ENCODE data around the gene MESP1. TPM values are rescaled to one million over a fixed set of nuclear protein-coding genes. Genes with fewer than 3 reads are reported as not detected.

Gene MESP1
- total and polyA plus RNA-seq, 10 of the 15 experiments (the other 5 are each of a cell fraction or from before 2014, with no cell fraction given) = 0.04 to 1.1 (median 0.57) TPM; not detected in 2

DNA sequence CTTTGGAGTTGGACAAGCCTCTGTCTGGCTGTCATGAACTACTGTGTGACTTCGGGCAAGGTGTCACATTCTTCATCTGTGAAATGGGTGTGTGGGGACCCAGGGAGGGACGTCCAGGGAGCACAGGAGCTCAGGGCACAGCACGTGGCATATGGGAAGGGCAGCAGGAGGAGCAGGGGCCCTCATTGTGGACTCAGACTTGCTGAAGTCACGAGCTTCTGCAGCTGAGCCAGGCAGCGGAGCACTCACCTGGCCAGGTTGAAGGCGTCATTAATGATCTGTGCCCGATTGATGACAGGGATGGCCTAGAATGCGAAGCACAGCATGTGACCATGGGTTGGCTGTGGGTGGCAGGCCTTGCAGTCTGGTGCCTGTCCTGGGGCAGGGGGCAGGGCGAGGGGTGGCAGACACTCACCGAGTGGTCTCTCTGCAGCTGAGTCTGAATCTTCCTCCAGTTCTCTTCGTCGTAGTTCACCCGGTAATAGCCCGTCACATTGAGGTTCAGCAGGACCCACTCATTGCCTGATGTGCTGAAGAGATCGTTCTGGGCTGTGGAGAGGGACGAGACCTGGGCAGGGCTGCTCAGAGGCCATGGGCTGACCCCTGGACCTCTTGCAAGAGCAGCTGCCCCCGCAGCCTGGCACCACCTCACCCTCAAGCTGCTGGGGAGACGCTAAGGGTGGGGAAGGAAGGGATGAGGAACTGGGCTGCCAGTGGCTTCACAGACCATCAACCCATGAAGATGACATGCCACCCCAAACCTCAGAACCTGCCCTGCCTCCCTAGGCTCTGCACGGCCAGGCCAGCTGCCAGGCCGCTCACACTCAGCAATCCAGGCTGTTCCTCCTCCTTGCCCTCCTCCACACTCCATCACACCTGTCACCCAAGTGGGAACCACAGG, 48.2 kb upstream of the MESP1 start:
- H2AFZ ChIP-seq (ENCODE audit: control insufficient read depth, low read depth, low read length) = no peak overlapping the region
- no peak for DNase-seq (ENCODE audit: low read depth, low spot score)
- FAIRE-seq = no peak
- no peak overlapping the region for H3K9ac ChIP-seq (ENCODE audit: control insufficient read depth, insufficient read depth, low read length)
- H4K20me1 ChIP-seq (ENCODE audit: control insufficient read depth, insufficient read depth) = no peaks in the 10 kb centered on the region
- BruUV-seq (replicated peaks) = no TSS peak
- H3K9me3 ChIP-seq (replicated peaks; ENCODE audit: control insufficient read depth, insufficient read depth, low read length) = no peaks in the 10 kb centered on the region
- 42% methylated on average over 20 of the region's 20 CpGs for WGBS (ENCODE audit: insufficient coverage, insufficient replicate concordance, low lambda C conversion rate, missing lambda C conversion rate)
- intact Hi-C loops (cut with micrococcal nuclease; ENCODE audit: unreplicated experiment) (no loop called here), in situ Hi-C loops (cut with MboI) (no loop called here)
- ChIA-PET CTCF (interaction anchor here (1.6 kb wide), 1 partner anchor 76 kb away, joined by 5 read pairs; no protein-coding TSS in a partner anchor), SMC1A (ENCODE audit: uncharacterized antibody, unreplicated experiment) (no interaction called here), POLR2A (no interaction called here), RAD21 (ENCODE audit: unreplicated experiment) (no interaction called here)
- no peak for ATAC-seq
- no peaks in the 10 kb centered on the region for H3K79me2 ChIP-seq (ENCODE audit: control insufficient read depth, insufficient read depth, low read length)
- H3K4me2 ChIP-seq (ENCODE audit: control insufficient read depth, insufficient read depth) = no peak overlapping the region
- H3K4me1 ChIP-seq (ENCODE audit: control insufficient read depth, insufficient read depth, low read length) = no peaks in the 10 kb centered on the region
- H3K4me3 ChIP-seq = no peak overlapping the region
- no peaks in the 10 kb centered on the region for H3K36me3 ChIP-seq (ENCODE audit: control insufficient read depth in 2 of 2, insufficient read depth in 2 of 2, low read length in 1 of 2)
- no peak overlapping the region for H3K27ac ChIP-seq (ENCODE audit: control insufficient read depth, insufficient read depth)
- H3K27me3 ChIP-seq (replicated peaks in 1 of 2; ENCODE audit: control insufficient read depth in 2 of 2, insufficient read depth in 2 of 2, low read length in 1 of 2) = no peaks in the 10 kb centered on the region
- no peak for TF ChIP-seq JUNB (IDR thresholded peaks at IDR 0.05)
- TF ChIP-seq POLR2A (IDR thresholded peaks at IDR 0.05; ENCODE audit: low read depth, low read length) = no peak
- TF ChIP-seq CBFB (IDR thresholded peaks at IDR 0.05; ENCODE audit: low read depth) = no peak
- TF ChIP-seq PML (IDR thresholded peaks at IDR 0.05; ENCODE audit: low read length) = no peak
- no peak for TF ChIP-seq BMI1 (IDR thresholded peaks at IDR 0.05; ENCODE audit: borderline replicate concordance)
- TF ChIP-seq IRF4 (IDR thresholded peaks at IDR 0.05; ENCODE audit: low read depth, low read length) = no peak
- TF ChIP-seq RB1 (IDR thresholded peaks at IDR 0.05; ENCODE audit: borderline replicate concordance) = no peak
- TF ChIP-seq STAT3 (IDR thresholded peaks at IDR 0.05; ENCODE audit: low read depth, low read length) = no peak
- no peak for TF ChIP-seq WRNIP1 (IDR thresholded peaks at IDR 0.05; ENCODE audit: borderline replicate concordance, low read depth, low read length)
- TF ChIP-seq TARDBP (IDR thresholded peaks at IDR 0.05; ENCODE audit: borderline replicate concordance) = no peak
- no peak for TF ChIP-seq POLR2AphosphoS5 (IDR thresholded peaks at IDR 0.05; ENCODE audit: low read length)
- TF ChIP-seq, protein P1, sequence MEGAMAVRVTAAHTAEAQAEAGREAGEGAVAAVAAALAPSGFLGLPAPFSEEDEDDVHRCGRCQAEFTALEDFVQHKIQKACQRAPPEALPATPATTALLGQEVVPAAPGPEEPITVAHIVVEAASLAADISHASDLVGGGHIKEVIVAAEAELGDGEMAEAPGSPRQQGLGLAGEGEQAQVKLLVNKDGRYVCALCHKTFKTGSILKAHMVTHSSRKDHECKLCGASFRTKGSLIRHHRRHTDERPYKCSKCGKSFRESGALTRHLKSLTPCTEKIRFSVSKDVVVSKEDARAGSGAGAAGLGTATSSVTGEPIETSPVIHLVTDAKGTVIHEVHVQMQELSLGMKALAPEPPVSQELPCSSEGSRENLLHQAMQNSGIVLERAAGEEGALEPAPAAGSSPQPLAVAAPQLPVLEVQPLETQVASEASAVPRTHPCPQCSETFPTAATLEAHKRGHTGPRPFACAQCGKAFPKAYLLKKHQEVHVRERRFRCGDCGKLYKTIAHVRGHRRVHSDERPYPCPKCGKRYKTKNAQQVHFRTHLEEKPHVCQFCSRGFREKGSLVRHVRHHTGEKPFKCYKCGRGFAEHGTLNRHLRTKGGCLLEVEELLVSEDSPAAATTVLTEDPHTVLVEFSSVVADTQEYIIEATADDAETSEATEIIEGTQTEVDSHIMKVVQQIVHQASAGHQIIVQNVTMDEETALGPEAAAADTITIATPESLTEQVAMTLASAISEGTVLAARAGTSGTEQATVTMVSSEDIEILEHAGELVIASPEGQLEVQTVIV (IDR thresholded peaks at IDR 0.05; ENCODE audit: borderline replicate concordance, partially characterized antibody) = no peak
- TF ChIP-seq, protein P2, sequence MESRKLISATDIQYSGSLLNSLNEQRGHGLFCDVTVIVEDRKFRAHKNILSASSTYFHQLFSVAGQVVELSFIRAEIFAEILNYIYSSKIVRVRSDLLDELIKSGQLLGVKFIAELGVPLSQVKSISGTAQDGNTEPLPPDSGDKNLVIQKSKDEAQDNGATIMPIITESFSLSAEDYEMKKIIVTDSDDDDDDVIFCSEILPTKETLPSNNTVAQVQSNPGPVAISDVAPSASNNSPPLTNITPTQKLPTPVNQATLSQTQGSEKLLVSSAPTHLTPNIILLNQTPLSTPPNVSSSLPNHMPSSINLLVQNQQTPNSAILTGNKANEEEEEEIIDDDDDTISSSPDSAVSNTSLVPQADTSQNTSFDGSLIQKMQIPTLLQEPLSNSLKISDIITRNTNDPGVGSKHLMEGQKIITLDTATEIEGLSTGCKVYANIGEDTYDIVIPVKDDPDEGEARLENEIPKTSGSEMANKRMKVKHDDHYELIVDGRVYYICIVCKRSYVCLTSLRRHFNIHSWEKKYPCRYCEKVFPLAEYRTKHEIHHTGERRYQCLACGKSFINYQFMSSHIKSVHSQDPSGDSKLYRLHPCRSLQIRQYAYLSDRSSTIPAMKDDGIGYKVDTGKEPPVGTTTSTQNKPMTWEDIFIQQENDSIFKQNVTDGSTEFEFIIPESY (IDR thresholded peaks at IDR 0.05) = no peak
- no peak for TF ChIP-seq RBBP5 (conservative IDR thresholded peaks at IDR 0.05)
- TF ChIP-seq, protein P3, sequence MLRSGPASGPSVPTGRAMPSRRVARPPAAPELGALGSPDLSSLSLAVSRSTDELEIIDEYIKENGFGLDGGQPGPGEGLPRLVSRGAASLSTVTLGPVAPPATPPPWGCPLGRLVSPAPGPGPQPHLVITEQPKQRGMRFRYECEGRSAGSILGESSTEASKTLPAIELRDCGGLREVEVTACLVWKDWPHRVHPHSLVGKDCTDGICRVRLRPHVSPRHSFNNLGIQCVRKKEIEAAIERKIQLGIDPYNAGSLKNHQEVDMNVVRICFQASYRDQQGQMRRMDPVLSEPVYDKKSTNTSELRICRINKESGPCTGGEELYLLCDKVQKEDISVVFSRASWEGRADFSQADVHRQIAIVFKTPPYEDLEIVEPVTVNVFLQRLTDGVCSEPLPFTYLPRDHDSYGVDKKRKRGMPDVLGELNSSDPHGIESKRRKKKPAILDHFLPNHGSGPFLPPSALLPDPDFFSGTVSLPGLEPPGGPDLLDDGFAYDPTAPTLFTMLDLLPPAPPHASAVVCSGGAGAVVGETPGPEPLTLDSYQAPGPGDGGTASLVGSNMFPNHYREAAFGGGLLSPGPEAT (IDR thresholded peaks at IDR 0.05; ENCODE audit: low read depth) = no peak
- no peak for TF ChIP-seq SPI1 (IDR thresholded peaks at IDR 0.05; ENCODE audit: borderline replicate concordance, insufficient read depth, low read depth, low read length)
- TF ChIP-seq, protein P4, sequence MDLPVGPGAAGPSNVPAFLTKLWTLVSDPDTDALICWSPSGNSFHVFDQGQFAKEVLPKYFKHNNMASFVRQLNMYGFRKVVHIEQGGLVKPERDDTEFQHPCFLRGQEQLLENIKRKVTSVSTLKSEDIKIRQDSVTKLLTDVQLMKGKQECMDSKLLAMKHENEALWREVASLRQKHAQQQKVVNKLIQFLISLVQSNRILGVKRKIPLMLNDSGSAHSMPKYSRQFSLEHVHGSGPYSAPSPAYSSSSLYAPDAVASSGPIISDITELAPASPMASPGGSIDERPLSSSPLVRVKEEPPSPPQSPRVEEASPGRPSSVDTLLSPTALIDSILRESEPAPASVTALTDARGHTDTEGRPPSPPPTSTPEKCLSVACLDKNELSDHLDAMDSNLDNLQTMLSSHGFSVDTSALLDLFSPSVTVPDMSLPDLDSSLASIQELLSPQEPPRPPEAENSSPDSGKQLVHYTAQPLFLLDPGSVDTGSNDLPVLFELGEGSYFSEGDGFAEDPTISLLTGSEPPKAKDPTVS (IDR thresholded peaks at IDR 0.05; ENCODE audit: low read depth, low read length) = no peak

Data from GM12878 (cell line).